Fibroblast of upper back skin (primary cell): Measurements from ENCODE around the gene ZNF230.

Experiments
- DNase-seq: peaks from one replicate; pipeline ENCODE4 v3.0.0-alpha.2; 2013

Gene ZNF230

GRCh38 chr19:44002566-44003460, at the start of gene ZNF230:
ZNF230 (plus strand) TSS chr19:44002957; CDS start chr19:44007079, 4,122 bp downstream.
- peak; percentile 96 for DNase-seq

GRCh38 chr19:43956827-43957226, 45.9 kb upstream of the ZNF230 start:
- DNase-seq = no peak

- DNase-seq = peak; percentile 80
Measured at GRCh38 chr19:43957891-43958290, 44.9 kb upstream of the ZNF230 start.

- no peak for DNase-seq
Measured at GRCh38 chr19:43960411-43960810, 42.3 kb upstream of the ZNF230 start.

- DNase-seq = no peak
Measured at GRCh38 chr19:43966079-43966694, 36.6 kb upstream of the ZNF230 start.

GRCh38 chr19:43976732-43977131, 26.0 kb upstream of the ZNF230 start:
- DNase-seq = no peak

- no peak for DNase-seq
Measured at GRCh38 chr19:43983544-43983911, 19.2 kb upstream of the ZNF230 start.

GRCh38 chr19:43983912-43984686, 18.7 kb upstream of the ZNF230 start, which contains the start of gene ZNF155:
ZNF155 (plus strand) TSS chr19:43984188; CDS start chr19:43988544, 4,356 bp downstream.
- peak; percentile 98 for DNase-seq

GRCh38 chr19:43984687-43985000, 18.1 kb upstream of the ZNF230 start:
- DNase-seq = no peak

GRCh38 chr19:43997631-43998290, 5.0 kb upstream of the ZNF230 start:
- peak; percentile 10 for DNase-seq

- DNase-seq = no peak
Measured at GRCh38 chr19:44002212-44002565, 568 bp upstream of the ZNF230 start.

GRCh38 chr19:44003461-44004009, 778 bp downstream of the ZNF230 start:
- no peak for DNase-seq

GRCh38 chr19:44005973-44006372, 3.2 kb downstream of the ZNF230 start:
- DNase-seq = no peak

- no peak for DNase-seq
Measured at GRCh38 chr19:44007473-44007872, 4.7 kb downstream of the ZNF230 start.

GRCh38 chr19:44010468-44010867, 7.7 kb downstream of the ZNF230 start:
- DNase-seq = no peak

GRCh38 chr19:44019498-44019897, 16.7 kb downstream of the ZNF230 start:
- DNase-seq = no peak

GRCh38 chr19:44021221-44021620, 18.5 kb downstream of the ZNF230 start:
- no peak for DNase-seq

GRCh38 chr19:44024900-44025216, 22.1 kb downstream of the ZNF230 start:
- no peak for DNase-seq

- DNase-seq = peak; percentile 93
Measured at GRCh38 chr19:44025217-44025936, 22.6 kb downstream of the ZNF230 start, which contains the start of gene ZNF222. ZNF222 (plus strand) TSS chr19:44025379; CDS start chr19:44025437, 58 bp downstream.

GRCh38 chr19:44026622-44027021, 23.9 kb downstream of the ZNF230 start:
- DNase-seq = no peak

- no peak for DNase-seq
Measured at GRCh38 chr19:44032001-44032610, 29.3 kb downstream of the ZNF230 start.

- DNase-seq = no peak
Measured at GRCh38 chr19:44042147-44042546, 39.4 kb downstream of the ZNF230 start.
